HepG2 (cell line): Measurements from ENCODE around the gene HLA-DPB1. TPM values are rescaled to one million over a fixed set of nuclear protein-coding genes. Genes with fewer than 3 reads are reported as not detected.

Experiments used
- ATAC-seq: fragments of 200-7000 bp; cut with Tn5 transposase; 3 replicates; pipeline ENCODE4 v1.9.1; 2020; ENCODE audit warnings: mild to moderate bottlenecking, moderate library complexity
- BruUV-seq: library from RNA; stranded (reverse); fragments of 400-500 nt; replicated peaks from 2 replicates; lab custom pipeline; 2021; lab: Mats Ljungman, UMichigan
- CTCF ChIA-PET: fragments of 300-600 bp; formaldehyde crosslinking; extraction: SDS; loops from one replicate; lab custom pipeline; 2021; ENCODE audit warnings: low total read pairs, inconsistent platforms, low intra/inter-chr PET ratio; lab: Yijun Ruan, JAX
- POLR2A ChIA-PET: fragments of 350-600 bp; sonication (Branson Sonifier 250); formaldehyde crosslinking; loops from one replicate; lab custom pipeline; 2020; ENCODE audit warnings: antibody characterized with exemption, inconsistent platforms; lab: Yijun Ruan, JAX
- DNase-seq: peaks from one replicate; pipeline ENCODE4 v3.0.0-alpha.2; 2015; ENCODE audit warnings: low spot score
- FAIRE-seq: peaks from 3 replicates; lab custom pipeline; 2011; peaks lifted over from hg19 to GRCh38; lab: Jason Lieb, UNC
- H2AFZ ChIP-seq: one replicate; pipeline ENCODE4 v1.6.1; 2011; ENCODE audit warnings: low read length, inconsistent platforms
- H3K27ac ChIP-seq: fragments of 300-600 bp; 3 replicates; pipeline ENCODE4 v1.8.0; 2011; ENCODE audit warnings: mixed run types, mild to moderate bottlenecking, mixed read lengths, low read length, inconsistent platforms; ENCODE audit not compliant: insufficient read depth; ENCODE audit errors: extremely low read length
- H3K27me3 ChIP-seq, 2 experiments: fragments of 200-600 bp in 1 of 2; 2 replicates in 1 of 2; 3 replicates in 1 of 2; pipeline versions ENCODE4 v1.6.0 to v1.8.0; 2011; ENCODE audit warnings: low read length in 2 of 2, mild to moderate bottlenecking in 2 of 2, moderate library complexity in 2 of 2, inconsistent platforms in 1 of 2; ENCODE audit not compliant: insufficient read depth in 2 of 2, control insufficient read depth in 1 of 2
- H3K36me3 ChIP-seq, 2 experiments: fragments of 200-600 bp in 1 of 2; replicated peaks in 1 of 2; 2 replicates in 1 of 2; 3 replicates in 1 of 2; pipeline versions ENCODE4 v1.5.1 to v1.8.0; 2011; ENCODE audit warnings: low read length in 2 of 2, inconsistent platforms in 1 of 2; ENCODE audit not compliant: insufficient read depth in 2 of 2, control insufficient read depth in 1 of 2
- H3K4me1 ChIP-seq: 2 replicates; pipeline ENCODE4 v1.5.1; 2012; ENCODE audit warnings: low read length, inconsistent platforms; ENCODE audit not compliant: insufficient read depth
- H3K4me2 ChIP-seq: 2 replicates; pipeline ENCODE4 v1.6.0; 2011; ENCODE audit warnings: low read depth, low read length, inconsistent platforms
- H3K4me3 ChIP-seq, 3 experiments: fragments of 200-600 bp in 1 of 3; sonication (generic), shearing (Covaris generic) in 1 of 3; replicated peaks in 1 of 3; 2 replicates each; pipeline ENCODE4 v1.5.1; 2011 to 2016; ENCODE audit warnings: low read length in 3 of 3, inconsistent platforms in 2 of 3, low read depth in 2 of 3, mild to moderate bottlenecking in 2 of 3, control low read depth in 1 of 3, mixed read lengths in 1 of 3; ENCODE audit not compliant: insufficient read depth in 1 of 3
- H3K79me2 ChIP-seq: one replicate; pipeline ENCODE4 v1.6.1; 2011; ENCODE audit warnings: low read length, inconsistent platforms; ENCODE audit not compliant: insufficient read depth
- H3K9ac ChIP-seq: 2 replicates; pipeline ENCODE4 v1.6.0; 2011; ENCODE audit warnings: mild to moderate bottlenecking, low read depth, low read length, inconsistent platforms; ENCODE audit not compliant: insufficient read depth
- H3K9me3 ChIP-seq: 2 replicates; pipeline ENCODE4 v1.5.1; 2012; ENCODE audit warnings: mild to moderate bottlenecking, low read length
- H4K20me1 ChIP-seq: 2 replicates; pipeline ENCODE4 v1.6.0; 2011; ENCODE audit warnings: inconsistent platforms, mild to moderate bottlenecking, low read length, moderate library complexity; ENCODE audit not compliant: insufficient read depth
- BRCA1 ChIP-seq: sonication (generic); formaldehyde crosslinking; IDR thresholded peaks from 2 replicates; pipeline ENCODE4 v1.4.0; 2020; ENCODE audit warnings: missing genetic modification reagents
- DNMT1 ChIP-seq: sonication (generic); formaldehyde crosslinking; IDR thresholded peaks from 2 replicates; pipeline ENCODE4 v1.5.1; 2020; ENCODE audit warnings: mild to moderate bottlenecking, missing genetic modification reagents
- DRAP1 ChIP-seq: IDR thresholded peaks from 2 replicates; pipeline ENCODE4 v1.6.1; 2016; ENCODE audit warnings: missing genetic modification reagents, missing compliant biosample characterization
- GPBP1L1 ChIP-seq: sonication (generic); formaldehyde crosslinking; IDR thresholded peaks from 2 replicates; pipeline ENCODE4 v1.5.0; 2020; ENCODE audit warnings: mild to moderate bottlenecking, missing genetic modification reagents
- HNF1A ChIP-seq, 2 experiments: sonication (generic) in 1 of 2; formaldehyde crosslinking in 1 of 2; IDR thresholded peaks; 2 replicates each; pipeline versions ENCODE4 v1.4.0 to v1.6.1; 2016 to 2020; ENCODE audit warnings: borderline replicate concordance in 1 of 2, low read depth in 1 of 2, mild to moderate bottlenecking in 1 of 2, missing genetic modification reagents in 1 of 2
- HNRNPUL1 ChIP-seq: fragments of 200-400 bp; formaldehyde crosslinking; IDR thresholded peaks from 2 replicates; pipeline ENCODE4 v1.6.1; 2017; ENCODE audit warnings: low read depth, mild to moderate bottlenecking, low read length, moderate library complexity
- HOXA5 ChIP-seq: sonication (generic); formaldehyde crosslinking; IDR thresholded peaks from 2 replicates; pipeline ENCODE4 v1.4.0; 2020; ENCODE audit warnings: missing genetic modification reagents
- KLF13 ChIP-seq: sonication (generic); formaldehyde crosslinking; IDR thresholded peaks from 2 replicates; pipeline ENCODE4 v1.4.0; 2020; ENCODE audit warnings: mild to moderate bottlenecking, missing genetic modification reagents
- MAF1 ChIP-seq: sonication (generic); formaldehyde crosslinking; IDR thresholded peaks from 2 replicates; pipeline ENCODE4 v1.5.0; 2020; ENCODE audit warnings: missing genetic modification reagents, borderline replicate concordance
- MXD4 ChIP-seq: IDR thresholded peaks from 2 replicates; pipeline ENCODE4 v1.6.1; 2016; ENCODE audit warnings: mild to moderate bottlenecking, missing biosample characterization, missing genetic modification reagents
- NR1H2 ChIP-seq: sonication (generic); formaldehyde crosslinking; IDR thresholded peaks from 2 replicates; pipeline ENCODE4 v1.8.1; 2022; ENCODE audit warnings: low read depth, missing genetic modification reagents, borderline replicate concordance
- PHB2 ChIP-seq: fragments of 450-650 bp; IDR thresholded peaks from 2 replicates; pipeline ENCODE4 v1.6.1; 2018; ENCODE audit not compliant: partially characterized antibody
- PHF5A ChIP-seq: IDR thresholded peaks from one replicate; pipeline ENCODE4 v1.6.1; 2018; ENCODE audit warnings: low read depth, missing genetic modification reagents; ENCODE audit not compliant: unreplicated experiment
- PPARG ChIP-seq: conservative IDR thresholded peaks from 2 replicates; pipeline ENCODE4 v1.6.1; 2016; ENCODE audit warnings: missing biosample characterization, missing genetic modification reagents
- RAD21 ChIP-seq: fragments of 450-650 bp; formaldehyde crosslinking; IDR thresholded peaks from 2 replicates; pipeline ENCODE4 v1.5.0; 2020; ENCODE audit warnings: mild to moderate bottlenecking
- RELA ChIP-seq: sonication (generic); formaldehyde crosslinking; IDR thresholded peaks from 2 replicates; pipeline ENCODE4 v1.4.0; 2020; ENCODE audit warnings: missing genetic modification reagents
- SIX1 ChIP-seq: sonication (generic); formaldehyde crosslinking; IDR thresholded peaks from 2 replicates; pipeline ENCODE4 v1.4.0; 2020; ENCODE audit warnings: missing genetic modification reagents, borderline replicate concordance
- ZNF431 ChIP-seq: sonication (generic); formaldehyde crosslinking; IDR thresholded peaks from 2 replicates; pipeline ENCODE4 v1.9.0; 2022; ENCODE audit warnings: missing genetic modification reagents, low read depth, mild to moderate bottlenecking, borderline replicate concordance
- ZNF639 ChIP-seq: conservative IDR thresholded peaks from 2 replicates; pipeline ENCODE4 v1.6.1; 2018; ENCODE audit warnings: missing genetic modification reagents
- WGBS: methylation state at CpG from one replicate; pipeline ENCODE4 v1.1.6; 2017; ENCODE audit warnings: low lambda C conversion rate; 5-methylcytosine and 5-hydroxymethylcytosine counted together
- in situ Hi-C: cut with HindIII; loops from 2 replicates; pipeline ENCODE4 v1.10.0; 2017; ENCODE audit warnings: low pct_unique_long_range_greater_than_20kb; ENCODE audit not compliant: extremely low pct_ligation_motif_present
- intact Hi-C: fragments of 100-400 bp; cut with micrococcal nuclease; formaldehyde crosslinking; loops from one replicate; pipeline ENCODE4 v1.10.0; 2022; ENCODE audit not compliant: unreplicated experiment
- polyA plus RNA-seq, 8 experiments: library from polyadenylated mRNA; depleted of rRNA in 3 of 8; stranded (reverse) in 7 of 8; unstranded in 1 of 8; fragments of >200 nt; fragmentation: Illumina TruSeq in 4 of 8; extraction: Trizol in 4 of 8; gene quantifications; 2 replicates each; pipeline versions ENCODE4 v1.2.1 to v1.2.3, GENCODE V29; 2011 to 2016; ENCODE audit warnings: low read depth in 4 of 8, missing spikeins in 1 of 8, mixed read lengths in 1 of 8; ENCODE audit not compliant: insufficient read depth in 1 of 8
- total RNA-seq, 5 experiments: library from RNA; depleted of rRNA; stranded (reverse); fragments of >200 nt; fragmentation: Illumina TruSeq; extraction: Trizol; gene quantifications; 2 replicates each; pipeline ENCODE4 v1.2.3, GENCODE V29; 2016; ENCODE audit warnings: low read depth in 1 of 5

HLA-DPB1 gene
- total and polyA plus RNA-seq, 2 of the 13 experiments (the other 11 are each of a cell fraction or from before 2014, with no cell fraction given) = not detected

- TF ChIP-seq KLF13 (CRISPR knock-in tag) (no peak), DRAP1 (CRISPR knock-in tag) (no peak), MXD4 (CRISPR knock-in tag) (no peak), DNMT1 (CRISPR knock-in tag) (no peak), ZNF431 (no peak), PHF5A (CRISPR knock-in tag) (no peak), MAF1 (CRISPR knock-in tag) (no peak), PPARG (CRISPR knock-in tag) (no peak), SIX1 (CRISPR knock-in tag) (no peak), HNF1A (IDR thresholded peaks at IDR 0.05; ENCODE audit: low read depth) (no peak), HNF1A (CRISPR knock-in tag; IDR thresholded peaks at IDR 0.05; ENCODE audit: borderline replicate concordance) (no peak), RAD21 (no peak), ZNF639 (CRISPR knock-in tag) (no peak), PHB2 (no peak), GPBP1L1 (CRISPR knock-in tag) (no peak), RELA (no peak), HNRNPUL1 (no peak), NR1H2 (no peak), BRCA1 (CRISPR knock-in tag) (no peak), HOXA5 (CRISPR knock-in tag) (no peak)
- TF ChIP-seq, all 625 proteins: peak for 0
- CTCF ChIA-PET = no interaction called here
- Histone ChIP-seq H3K4me2 (no peak overlapping the region), H2AFZ (no peak overlapping the region), H3K4me1 (no peaks in the 10 kb centered on the region), H3K4me3 (no peak overlapping the region), H3K27me3 (no peaks in the 10 kb centered on the region; a peak in 1 of 5 replicates), H3K9ac (no peak overlapping the region), H4K20me1 (no peaks in the 10 kb centered on the region), H3K36me3 (no peaks in the 10 kb centered on the region), H3K27ac (no peak overlapping the region), H3K79me2 (no peaks in the 10 kb centered on the region), H3K9me3 (no peaks in the 10 kb centered on the region)
- FAIRE-seq (no peak), DNase-seq (no peak), ATAC-seq (no peak)
- in situ Hi-C loops (no loop called here), intact Hi-C loops (no loop called here)
- POLR2A ChIA-PET = no interaction called here
- WGBS = 0% methylated on average over 1 of the region's 1 CpG
- BruUV-seq = no TSS peak
These were observed 47.5 kb upstream of the HLA-DPB1 start for GRCh38 chr6:33028220-33028849.
